Measurements from ENCODE around the gene CSF3R. TPM values are rescaled to one million over a fixed set of nuclear protein-coding genes. Genes with fewer than 3 reads are reported as not detected.

CSF3R gene
- total RNA-seq, 4 donors from 2014 or later, result 12.5 to 27.8 (median 19.8) TPM

GRCh38 chr1:36458910-36459309 lies 23.8 kb downstream of the CSF3R start:
- no peak overlapping the region for H3K4me3 ChIP-seq
- H3K36me3 ChIP-seq, result peaks cover 0 to 84% (median 4%) of the 10 kb centered on the region in 3 donors
- no peak for TF ChIP-seq POLR2A (IDR thresholded peaks at IDR 0.05)
- H3K27me3 ChIP-seq, result no peaks in the 10 kb centered on the region
- peaks cover 0 to 23% (median 9%) of the 10 kb centered on the region in 4 donors for H3K4me1 ChIP-seq
- DNase-seq (ENCODE audit: low spot score in 2 of 2), result no peak
- H3K27ac ChIP-seq, result no peak overlapping the region
- WGBS, 2 donors, result 80 to 85% methylated on average over 3 of the region's 3 CpGs
- H3K9me3 ChIP-seq, result no peaks in the 10 kb centered on the region

GRCh38 chr1:36457691-36458090 lies 25.0 kb downstream of the CSF3R start:
- Histone ChIP-seq H3K27me3 (no peaks in the 10 kb centered on the region), H3K4me1 (peaks cover 0 to 13% (median 0%) of the 10 kb centered on the region in 4 donors), H3K36me3 (peaks cover 0 to 86% (median 4%) of the 10 kb centered on the region in 3 donors), H3K27ac (no peak overlapping the region), H3K9me3 (no peaks in the 10 kb centered on the region), H3K4me3 (no peak overlapping the region)
- TF ChIP-seq EP300 (IDR thresholded peaks at IDR 0.05) (no peak), POLR2A (IDR thresholded peaks at IDR 0.05) (no peak), CTCF (IDR thresholded peaks at IDR 0.05) (no peak)
- 68 to 76% methylated on average over 5 of the region's 5 CpGs for WGBS, 2 donors
- no peak for DNase-seq (ENCODE audit: low spot score in 2 of 2)

- Histone ChIP-seq H3K4me1 (peaks cover 0 to under 1% (median 0%) of the 10 kb centered on the region in 4 donors), H3K4me3 (no peak overlapping the region), H3K27me3 (no peaks in the 10 kb centered on the region), H3K27ac (no peak overlapping the region), H3K9me3 (no peaks in the 10 kb centered on the region), H3K36me3 (peaks cover 0 to 78% (median 4%) of the 10 kb centered on the region in 3 donors)
- no peak for DNase-seq (ENCODE audit: low spot score in 2 of 2)
- no peak for TF ChIP-seq CTCF (IDR thresholded peaks at IDR 0.05)
- TF ChIP-seq POLR2A (IDR thresholded peaks at IDR 0.05), result no peak
- TF ChIP-seq EP300 (IDR thresholded peaks at IDR 0.05), result no peak
These were observed 26.3 kb downstream of the CSF3R start for GRCh38 chr1:36456391-36456928.

- TF ChIP-seq CTCF (IDR thresholded peaks at IDR 0.05) (no peak), POLR2A (IDR thresholded peaks at IDR 0.05) (no peak), EP300 (IDR thresholded peaks at IDR 0.05) (no peak)
- H3K4me3 ChIP-seq, result no peak overlapping the region
- peaks cover 0 to 7% (median 2%) of the 10 kb centered on the region in 4 donors for H3K4me1 ChIP-seq
- no peaks in the 10 kb centered on the region for H3K9me3 ChIP-seq
- no peaks in the 10 kb centered on the region for H3K27me3 ChIP-seq
- peaks cover 0 to 67% (median 0%) of the 10 kb centered on the region in 3 donors for H3K36me3 ChIP-seq
- no peak for DNase-seq (ENCODE audit: low spot score in 2 of 2)
- WGBS, 2 donors, result 82 to 93% methylated on average over 1 of the region's 1 CpG
- H3K27ac ChIP-seq, result no peak overlapping the region
These were observed 27.3 kb downstream of the CSF3R start for GRCh38 chr1:36455386-36455785.

- peaks cover 0 to 18% (median 2%) of the 10 kb centered on the region in 4 donors for H3K4me1 ChIP-seq
- WGBS, 2 donors, result 91 to 92% methylated on average over 6 of the region's 6 CpGs
- no peak overlapping the region for H3K27ac ChIP-seq
- H3K9me3 ChIP-seq, result no peaks in the 10 kb centered on the region
- H3K36me3 ChIP-seq, result peaks cover 0 to 51% (median 0%) of the 10 kb centered on the region in 3 donors
- no peaks in the 10 kb centered on the region for H3K27me3 ChIP-seq
- DNase-seq (ENCODE audit: low spot score in 2 of 2), result no peak
- H3K4me3 ChIP-seq, result no peak overlapping the region
- TF ChIP-seq CTCF (IDR thresholded peaks at IDR 0.05) (no peak), EP300 (IDR thresholded peaks at IDR 0.05) (no peak), POLR2A (IDR thresholded peaks at IDR 0.05) (no peak)
These were observed 28.9 kb downstream of the CSF3R start for GRCh38 chr1:36453600-36454388.
